Dendritic cell treated with granulocyte-macrophage colony-stimulating factor and Interleukin-4, amounts not matched to agents 40 ng/mL and 50 ng/mL, for 4 days (primary cell): ENCODE data around the gene EIF3CL.
"Not testable (repeated sequence)": the region's sequence is repeated elsewhere in the genome, so short reads cannot be mapped to it uniquely, and the experiment has no call there.

Experiments used
- H3K27ac Mint-ChIP-seq: one replicate; pipeline ENCODE4 v1.8.0; 2022; ENCODE audit warnings: mild to moderate bottlenecking, mixed read lengths
- H3K27me3 Mint-ChIP-seq: one replicate; pipeline ENCODE4 v1.8.0; 2022; ENCODE audit warnings: mild to moderate bottlenecking, mixed read lengths
- H3K36me3 Mint-ChIP-seq: one replicate; pipeline ENCODE4 v1.8.0; 2022; ENCODE audit warnings: low read depth, mixed read lengths
- H3K4me1 Mint-ChIP-seq: one replicate; pipeline ENCODE4 v1.8.0; 2022; ENCODE audit warnings: low read depth, mixed read lengths
- H3K4me3 Mint-ChIP-seq: one replicate; pipeline ENCODE4 v1.8.0; 2022; ENCODE audit warnings: mild to moderate bottlenecking, moderate library complexity, mixed read lengths
- H3K9me3 Mint-ChIP-seq: one replicate; pipeline ENCODE4 v1.8.0; 2022; ENCODE audit warnings: mixed read lengths
- intact Hi-C: fragments of 100-400 bp; cut with micrococcal nuclease; formaldehyde crosslinking; loops from one replicate; pipeline ENCODE4 v1.15.0; 2022

EIF3CL gene, protein sequence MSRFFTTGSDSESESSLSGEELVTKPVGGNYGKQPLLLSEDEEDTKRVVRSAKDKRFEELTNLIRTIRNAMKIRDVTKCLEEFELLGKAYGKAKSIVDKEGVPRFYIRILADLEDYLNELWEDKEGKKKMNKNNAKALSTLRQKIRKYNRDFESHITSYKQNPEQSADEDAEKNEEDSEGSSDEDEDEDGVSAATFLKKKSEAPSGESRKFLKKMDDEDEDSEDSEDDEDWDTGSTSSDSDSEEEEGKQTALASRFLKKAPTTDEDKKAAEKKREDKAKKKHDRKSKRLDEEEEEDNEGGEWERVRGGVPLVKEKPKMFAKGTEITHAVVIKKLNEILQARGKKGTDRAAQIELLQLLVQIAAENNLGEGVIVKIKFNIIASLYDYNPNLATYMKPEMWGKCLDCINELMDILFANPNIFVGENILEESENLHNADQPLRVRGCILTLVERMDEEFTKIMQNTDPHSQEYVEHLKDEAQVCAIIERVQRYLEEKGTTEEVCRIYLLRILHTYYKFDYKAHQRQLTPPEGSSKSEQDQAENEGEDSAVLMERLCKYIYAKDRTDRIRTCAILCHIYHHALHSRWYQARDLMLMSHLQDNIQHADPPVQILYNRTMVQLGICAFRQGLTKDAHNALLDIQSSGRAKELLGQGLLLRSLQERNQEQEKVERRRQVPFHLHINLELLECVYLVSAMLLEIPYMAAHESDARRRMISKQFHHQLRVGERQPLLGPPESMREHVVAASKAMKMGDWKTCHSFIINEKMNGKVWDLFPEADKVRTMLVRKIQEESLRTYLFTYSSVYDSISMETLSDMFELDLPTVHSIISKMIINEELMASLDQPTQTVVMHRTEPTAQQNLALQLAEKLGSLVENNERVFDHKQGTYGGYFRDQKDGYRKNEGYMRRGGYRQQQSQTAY

GRCh38 chr16:28403220-28404072 is at the start of gene EIF3CL:
EIF3CL (minus strand) TSS chr16:28403841; CDS start chr16:28403618, 223 bp downstream.
- H3K27ac Mint-ChIP-seq, H3K9me3 Mint-ChIP-seq, H3K36me3 Mint-ChIP-seq, H3K4me1 Mint-ChIP-seq, H3K27me3 Mint-ChIP-seq, intact Hi-C loops: not testable (repeated sequence)
- peak within 1 kb of the TSS; percentile 34 for H3K4me3 Mint-ChIP-seq

DNA sequence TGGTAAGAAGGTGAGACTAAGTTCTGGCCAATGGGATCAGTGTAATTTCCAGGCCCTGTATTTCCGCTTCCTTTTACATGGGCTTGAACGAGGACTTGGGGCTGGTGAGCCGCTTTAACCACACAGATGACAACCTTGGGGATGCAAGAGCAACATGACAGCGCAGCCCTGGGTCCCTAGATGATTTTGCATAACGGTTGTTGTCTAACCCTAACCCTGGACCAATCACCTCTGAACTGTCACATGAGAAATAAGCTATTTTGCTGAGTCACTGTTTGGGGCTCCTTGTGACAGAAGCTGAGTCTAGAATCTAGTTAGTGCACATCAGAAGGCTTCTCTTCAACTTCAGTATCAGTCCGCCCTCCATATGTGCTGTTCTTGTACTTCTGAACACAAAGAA is 43.4 kb upstream of the EIF3CL start:
- H3K36me3 Mint-ChIP-seq, H3K4me3 Mint-ChIP-seq, H3K27me3 Mint-ChIP-seq, intact Hi-C loops, H3K27ac Mint-ChIP-seq, H3K9me3 Mint-ChIP-seq, H3K4me1 Mint-ChIP-seq: not testable (repeated sequence)

GRCh38 chr16:28446388-28446787 is 42.7 kb upstream of the EIF3CL start:
- H3K4me3 Mint-ChIP-seq, H3K36me3 Mint-ChIP-seq, H3K27me3 Mint-ChIP-seq, intact Hi-C loops, H3K9me3 Mint-ChIP-seq, H3K27ac Mint-ChIP-seq, H3K4me1 Mint-ChIP-seq: not testable (repeated sequence)

DNA sequence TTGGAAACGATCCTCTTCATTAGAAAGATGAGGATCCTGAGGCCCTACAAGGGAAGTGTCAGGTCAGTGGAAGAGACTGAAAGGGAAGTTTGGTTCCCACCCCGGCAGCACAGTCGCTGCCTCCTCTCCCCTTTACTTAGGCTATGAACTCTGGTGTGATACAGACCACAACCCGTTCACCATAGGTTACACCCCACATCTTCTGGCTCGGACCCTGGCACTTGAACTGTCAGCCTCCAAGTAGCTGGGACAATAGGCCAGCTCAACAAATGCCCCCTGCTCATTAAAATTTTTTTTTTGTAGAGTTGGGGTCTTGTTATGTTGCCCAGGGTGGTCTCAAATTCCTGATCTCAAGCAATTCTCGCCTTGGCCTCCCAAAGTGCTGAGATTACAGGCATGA is 40.3 kb upstream of the EIF3CL start:
- H3K27me3 Mint-ChIP-seq, H3K27ac Mint-ChIP-seq, H3K4me1 Mint-ChIP-seq, intact Hi-C loops, H3K36me3 Mint-ChIP-seq, H3K4me3 Mint-ChIP-seq, H3K9me3 Mint-ChIP-seq: not testable (repeated sequence)

DNA sequence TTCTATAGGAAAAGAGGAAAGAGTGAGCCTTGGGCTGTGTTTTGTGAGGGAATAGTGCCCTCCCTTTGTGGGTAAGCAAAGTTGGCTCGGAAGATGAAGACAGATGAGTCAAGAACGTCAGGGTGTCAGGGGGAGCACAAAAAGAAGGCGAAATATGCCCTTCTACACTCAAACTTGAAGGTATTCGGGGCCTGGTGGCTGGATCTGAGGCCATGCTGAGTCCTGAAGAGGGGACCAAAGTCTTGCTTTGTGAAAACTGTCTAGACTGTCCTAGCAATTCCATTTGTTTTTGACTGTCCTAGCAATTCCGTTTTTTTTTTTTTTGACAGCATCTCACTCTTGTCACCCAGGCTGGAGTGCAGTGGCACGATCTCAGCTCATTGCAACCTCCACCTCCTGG is 35.3 kb upstream of the EIF3CL start:
- intact Hi-C loops, H3K27me3 Mint-ChIP-seq, H3K9me3 Mint-ChIP-seq, H3K36me3 Mint-ChIP-seq, H3K27ac Mint-ChIP-seq, H3K4me1 Mint-ChIP-seq, H3K4me3 Mint-ChIP-seq: not testable (repeated sequence)

GRCh38 chr16:28435340-28435739 is 31.7 kb upstream of the EIF3CL start:
- intact Hi-C loops, H3K36me3 Mint-ChIP-seq, H3K27ac Mint-ChIP-seq, H3K4me3 Mint-ChIP-seq, H3K4me1 Mint-ChIP-seq, H3K9me3 Mint-ChIP-seq, H3K27me3 Mint-ChIP-seq: not testable (repeated sequence)

DNA sequence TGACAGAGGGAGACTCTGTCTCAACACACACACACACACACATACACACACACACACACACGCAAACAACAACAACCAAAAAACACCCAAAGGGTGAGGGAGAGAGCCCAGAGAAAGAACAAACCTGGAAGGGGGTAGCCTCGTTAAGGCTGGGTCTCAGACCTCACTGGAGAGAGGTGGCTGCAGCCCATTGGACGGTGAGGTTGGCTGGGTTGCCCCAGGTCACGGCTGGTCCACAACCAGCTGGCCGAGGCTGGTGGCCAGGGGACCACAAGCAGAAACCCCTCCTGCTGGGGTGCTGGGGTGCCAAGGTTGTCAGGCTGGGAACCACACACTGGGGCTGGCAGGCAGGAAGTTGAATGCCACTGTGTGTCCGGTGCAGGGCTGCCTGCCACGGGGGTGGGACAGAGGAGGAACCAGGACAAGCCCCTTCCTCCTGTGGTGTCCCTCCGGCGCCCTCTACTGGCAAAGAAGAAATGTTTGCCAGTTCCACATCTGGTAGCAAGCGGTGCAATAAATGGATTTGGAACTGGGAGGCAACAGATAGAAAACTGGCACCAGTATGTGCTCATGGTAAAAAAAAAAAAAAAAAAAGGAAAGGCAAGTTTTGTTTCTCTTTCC is 22.5 kb upstream of the EIF3CL start:
- H3K9me3 Mint-ChIP-seq, H3K27ac Mint-ChIP-seq, intact Hi-C loops, H3K4me3 Mint-ChIP-seq, H3K27me3 Mint-ChIP-seq, H3K36me3 Mint-ChIP-seq, H3K4me1 Mint-ChIP-seq: not testable (repeated sequence)

DNA sequence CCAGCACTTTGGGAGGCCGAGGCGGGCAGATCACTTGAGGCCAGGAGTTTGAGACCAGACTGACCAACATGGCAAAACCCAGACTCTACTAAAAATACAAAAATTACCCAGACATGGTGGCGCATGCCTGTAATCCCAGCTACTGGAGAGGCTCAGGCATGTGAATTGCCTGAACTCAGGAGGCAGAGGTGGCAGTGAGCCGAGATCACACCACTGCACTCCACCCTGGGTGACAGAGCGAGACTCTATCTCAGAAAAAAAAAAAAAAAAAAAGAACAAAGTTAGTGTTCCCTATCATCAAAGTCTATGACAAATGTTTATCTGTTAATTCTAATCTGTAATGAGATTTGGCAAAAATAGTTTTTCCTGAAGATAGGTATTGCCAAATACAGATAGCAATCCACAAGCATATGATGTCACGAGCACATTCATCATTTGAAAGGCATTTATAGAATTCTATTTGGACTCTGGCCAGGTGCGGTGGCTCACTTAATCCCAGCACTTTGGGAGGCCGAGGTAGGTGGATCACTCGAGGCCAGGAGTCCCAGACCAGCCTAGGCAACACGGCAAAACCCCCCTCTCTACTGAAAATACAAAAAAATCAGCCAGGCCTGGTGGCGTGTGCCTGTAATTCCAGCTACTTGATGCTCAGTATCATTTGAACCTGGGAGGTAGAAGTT is 17.6 kb upstream of the EIF3CL start:
- H3K27me3 Mint-ChIP-seq, intact Hi-C loops, H3K4me1 Mint-ChIP-seq, H3K36me3 Mint-ChIP-seq, H3K4me3 Mint-ChIP-seq, H3K9me3 Mint-ChIP-seq, H3K27ac Mint-ChIP-seq: not testable (repeated sequence)

- H3K27me3 Mint-ChIP-seq, H3K4me1 Mint-ChIP-seq, H3K9me3 Mint-ChIP-seq, intact Hi-C loops, H3K36me3 Mint-ChIP-seq, H3K27ac Mint-ChIP-seq, H3K4me3 Mint-ChIP-seq: not testable (repeated sequence)
Measured at GRCh38 chr16:28417033-28417432, 13.4 kb upstream of the EIF3CL start.

- H3K9me3 Mint-ChIP-seq, H3K27ac Mint-ChIP-seq, H3K36me3 Mint-ChIP-seq, H3K27me3 Mint-ChIP-seq, intact Hi-C loops, H3K4me3 Mint-ChIP-seq, H3K4me1 Mint-ChIP-seq: not testable (repeated sequence)
Measured at GRCh38 chr16:28414530-28414929, 10.9 kb upstream of the EIF3CL start.

- H3K27me3 Mint-ChIP-seq, intact Hi-C loops, H3K36me3 Mint-ChIP-seq, H3K27ac Mint-ChIP-seq, H3K4me1 Mint-ChIP-seq, H3K9me3 Mint-ChIP-seq, H3K4me3 Mint-ChIP-seq: not testable (repeated sequence)
Measured at GRCh38 chr16:28413585-28413984, 9.9 kb upstream of the EIF3CL start.

DNA sequence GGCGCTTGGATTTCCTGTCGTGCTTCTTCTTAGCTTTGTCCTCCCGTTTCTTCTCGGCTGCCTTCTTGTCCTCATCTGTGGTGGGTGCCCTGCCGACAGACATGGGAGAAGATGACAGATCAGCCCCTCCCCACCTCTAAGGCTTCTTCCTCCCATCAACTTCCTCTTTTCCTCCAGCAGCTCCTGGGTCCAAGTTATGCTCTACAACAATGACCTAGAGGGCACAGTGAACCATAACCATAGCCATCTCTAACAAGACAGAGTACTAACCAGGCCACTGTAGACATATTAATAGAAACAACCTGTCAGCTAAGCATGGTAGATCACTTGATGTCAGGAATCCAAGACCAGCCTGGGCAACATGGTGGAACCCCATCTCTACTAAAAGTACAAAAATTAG is 11.6 kb downstream of the EIF3CL start:
- H3K36me3 Mint-ChIP-seq, H3K4me1 Mint-ChIP-seq, H3K4me3 Mint-ChIP-seq, H3K27me3 Mint-ChIP-seq, H3K9me3 Mint-ChIP-seq, intact Hi-C loops, H3K27ac Mint-ChIP-seq: not testable (repeated sequence)

- H3K4me3 Mint-ChIP-seq, H3K36me3 Mint-ChIP-seq, H3K27ac Mint-ChIP-seq, intact Hi-C loops, H3K9me3 Mint-ChIP-seq, H3K4me1 Mint-ChIP-seq, H3K27me3 Mint-ChIP-seq: not testable (repeated sequence)
Measured at GRCh38 chr16:28382177-28382867, 21.3 kb downstream of the EIF3CL start.
